H9 (cell line): ENCODE data around the gene CLEC16A. TPM values are rescaled to one million over a fixed set of nuclear protein-coding genes. Genes with fewer than 3 reads are reported as not detected.

Source experiments
- DNase-seq: peaks from one replicate; pipeline ENCODE4 v3.0.0-alpha.2; 2017
- H2AFZ ChIP-seq: one replicate; pipeline ENCODE4 v1.6.1; 2013; ENCODE audit warnings: mild to moderate bottlenecking, low read length, control low read depth, moderate library complexity
- H2AK5ac ChIP-seq: 2 replicates; pipeline ENCODE4 v1.6.1; 2013; ENCODE audit warnings: low read length, control low read depth, mixed read lengths; ENCODE audit not compliant: insufficient read length
- H2BK120ac ChIP-seq: one replicate; pipeline ENCODE4 v1.6.1; 2013; ENCODE audit warnings: low read depth, mild to moderate bottlenecking, low read length, control low read depth, inconsistent platforms; ENCODE audit not compliant: poor library complexity, severe bottlenecking
- H2BK12ac ChIP-seq: 2 replicates; pipeline ENCODE4 v1.6.1; 2013; ENCODE audit warnings: low read length, control low read depth, mixed read lengths, low read depth; ENCODE audit not compliant: insufficient read length
- H2BK15ac ChIP-seq: 2 replicates; pipeline ENCODE4 v1.6.1; 2013; ENCODE audit warnings: low read depth, low read length, control low read depth
- H2BK20ac ChIP-seq: one replicate; pipeline ENCODE4 v1.6.1; 2013; ENCODE audit warnings: low read depth, mild to moderate bottlenecking, low read length, control low read depth, inconsistent platforms; ENCODE audit not compliant: poor library complexity, severe bottlenecking
- H2BK5ac ChIP-seq: 2 replicates; pipeline ENCODE4 v1.6.1; 2013; ENCODE audit warnings: low read length, control low read depth, mixed read lengths; ENCODE audit not compliant: insufficient read length
- H3K14ac ChIP-seq: 2 replicates; pipeline ENCODE4 v1.6.1; 2013; ENCODE audit warnings: low read length, control low read depth; ENCODE audit not compliant: insufficient read depth
- H3K18ac ChIP-seq: 2 replicates; pipeline ENCODE4 v1.6.1; 2013; ENCODE audit warnings: low read depth, mild to moderate bottlenecking, mixed read lengths, low read length, control low read depth; ENCODE audit not compliant: insufficient read length
- H3K23ac ChIP-seq: 2 replicates; pipeline ENCODE4 v1.6.1; 2013; ENCODE audit warnings: low read length, control low read depth, mixed read lengths, low read depth; ENCODE audit not compliant: insufficient read length
- H3K23me2 ChIP-seq: 2 replicates; pipeline ENCODE4 v1.6.1; 2013; ENCODE audit warnings: low read depth, mild to moderate bottlenecking, mixed read lengths, low read length, control low read depth; ENCODE audit not compliant: insufficient read length, poor library complexity, severe bottlenecking
- H3K27ac ChIP-seq: 2 replicates; pipeline ENCODE4 v1.5.1; 2013; ENCODE audit warnings: low read length, control low read depth, mixed read lengths, low read depth; ENCODE audit not compliant: insufficient read length
- H3K27me3 ChIP-seq: 2 replicates; pipeline ENCODE4 v1.6.1; 2013; ENCODE audit warnings: low read length, control low read depth, inconsistent platforms; ENCODE audit not compliant: insufficient read depth
- H3K4ac ChIP-seq: 2 replicates; pipeline ENCODE4 v1.6.1; 2013; ENCODE audit warnings: low read depth, mild to moderate bottlenecking, control low read depth, inconsistent platforms, low read length, moderate library complexity
- H3K4me1 ChIP-seq: 2 replicates; pipeline ENCODE4 v1.6.1; 2013; ENCODE audit warnings: low read length, control low read depth, inconsistent platforms; ENCODE audit not compliant: insufficient read depth
- H3K4me2 ChIP-seq: 2 replicates; pipeline ENCODE4 v1.6.1; 2013; ENCODE audit warnings: low read length, control low read depth, mixed read lengths; ENCODE audit not compliant: insufficient read length, insufficient read depth
- H3K56ac ChIP-seq: 2 replicates; pipeline ENCODE4 v1.6.1; 2013; ENCODE audit warnings: low read depth, mild to moderate bottlenecking, mixed read lengths, low read length, control low read depth; ENCODE audit not compliant: insufficient read length
- H3K79me1 ChIP-seq: 2 replicates; pipeline ENCODE4 v1.6.1; 2013; ENCODE audit warnings: low read depth, mild to moderate bottlenecking, moderate library complexity, low read length, control low read depth, inconsistent platforms; ENCODE audit not compliant: insufficient read depth, poor library complexity, severe bottlenecking
- H3K79me2 ChIP-seq: 2 replicates; pipeline ENCODE4 v1.6.1; 2013; ENCODE audit warnings: low read length, control low read depth, inconsistent platforms; ENCODE audit not compliant: insufficient read depth
- H3K9ac ChIP-seq: 2 replicates; pipeline ENCODE4 v1.6.1; 2013; ENCODE audit warnings: low read length, control low read depth, mixed read lengths; ENCODE audit not compliant: insufficient read length; ENCODE audit errors: extremely low read depth
- H3K9me3 ChIP-seq: one replicate; pipeline ENCODE4 v1.6.1; 2013; ENCODE audit warnings: low read depth, low read length, inconsistent platforms; ENCODE audit not compliant: control insufficient read depth
- H3T11ph ChIP-seq: one replicate; pipeline ENCODE4 v1.6.1; 2013; ENCODE audit warnings: mild to moderate bottlenecking, low read length, control low read depth, inconsistent platforms
- H4K20me1 ChIP-seq: one replicate; pipeline ENCODE4 v1.6.1; 2013; ENCODE audit not compliant: control insufficient read depth, insufficient read length, insufficient read depth
- H4K5ac ChIP-seq: 2 replicates; pipeline ENCODE4 v1.6.1; 2013; ENCODE audit warnings: low read depth, mild to moderate bottlenecking, mixed read lengths, low read length, control low read depth; ENCODE audit not compliant: insufficient read length
- H4K8ac ChIP-seq: replicated peaks from 2 replicates; pipeline ENCODE4 v1.6.1; 2013; ENCODE audit warnings: low read length, control low read depth, mixed read lengths, low read depth; ENCODE audit not compliant: insufficient read length
- H4K91ac ChIP-seq: 2 replicates; pipeline ENCODE4 v1.6.1; 2013; ENCODE audit warnings: low read depth, mild to moderate bottlenecking, moderate library complexity, mixed read lengths, low read length, control low read depth; ENCODE audit not compliant: insufficient read length
- H3K27ac Mint-ChIP-seq, 3 experiments: 2 replicates in 2 of 3; 3 replicates in 1 of 3; pipeline ENCODE4 v1.8.0; 2020 to 2021; ENCODE audit warnings: mixed read lengths in 3 of 3, mild to moderate bottlenecking in 1 of 3, moderate library complexity in 1 of 3
- H3K27me3 Mint-ChIP-seq: 2 replicates; pipeline ENCODE4 v1.8.0; 2021; ENCODE audit warnings: low read depth, mild to moderate bottlenecking, moderate library complexity, mixed read lengths
- H3K36me3 Mint-ChIP-seq, 3 experiments: 2 replicates in 2 of 3; 3 replicates in 1 of 3; pipeline ENCODE4 v1.8.0; 2020 to 2021; ENCODE audit warnings: low read depth in 3 of 3, mixed read lengths in 3 of 3; ENCODE audit not compliant: insufficient read depth in 1 of 3
- H3K4me1 Mint-ChIP-seq, 2 experiments: 2 replicates each; pipeline ENCODE4 v1.8.0; 2020; ENCODE audit warnings: mixed read lengths in 2 of 2
- H3K4me3 Mint-ChIP-seq, 2 experiments: 2 replicates in 1 of 2; 3 replicates in 1 of 2; pipeline ENCODE4 v1.8.0; 2020 to 2021; ENCODE audit warnings: mild to moderate bottlenecking in 2 of 2, mixed read lengths in 2 of 2, moderate library complexity in 1 of 2
- H3K9me3 Mint-ChIP-seq, 2 experiments: 2 replicates in 1 of 2; 3 replicates in 1 of 2; pipeline ENCODE4 v1.8.0; 2020; ENCODE audit warnings: mild to moderate bottlenecking in 2 of 2, mixed read lengths in 2 of 2, moderate library complexity in 1 of 2
- WGBS: extraction: QIAGEN DNeasy Blood & Tissue Kit; methylation state at CpG from one replicate; pipeline ENCODE4 v1.1.7; 2013; ENCODE audit warnings: missing lambda C conversion rate, low lambda C conversion rate, mixed read lengths; ENCODE audit not compliant: insufficient read length; ENCODE audit errors: extremely low coverage; 5-methylcytosine and 5-hydroxymethylcytosine counted together
- total RNA-seq: library from RNA; stranded (reverse); gene quantifications from 2 replicates; pipeline ENCODE4 v1.2.1, GENCODE V29; 2021
- TF ChIP-seq, protein P1 (sequence below): fragments of 200-600 bp; sonication (generic); conservative IDR thresholded peaks from 3 replicates; pipeline ENCODE4 v1.8.0; 2021; ENCODE audit warnings: antibody characterized with exemption, mild to moderate bottlenecking

The CLEC16A gene
- total RNA-seq, 1 experiment from 2014 or later: 15.2 TPM

- H3K9me3 Mint-ChIP-seq: no peaks in the 10 kb centered on the region
- Histone ChIP-seq H3K4me1 (peaks cover 3% of the 10 kb centered on the region; the same call in 1 of the 2 replicates), H3K23ac (no peak overlapping the region), H4K91ac (no peak overlapping the region), H3K18ac (no peak overlapping the region), H3K4me2 (peak overlapping the region; percentile 65), H4K20me1 (no peaks in the 10 kb centered on the region), H2AFZ (no peak overlapping the region), H4K5ac (no peak overlapping the region), H4K8ac (no peak overlapping the region), H3K14ac (no peak overlapping the region), H2BK12ac (no peak overlapping the region), H2BK20ac (no peak overlapping the region), H3T11ph (no peak overlapping the region), H3K9ac (no peak overlapping the region), H3K27me3 (no peaks in the 10 kb centered on the region), H3K27ac (no peak overlapping the region), H3K79me1 (peaks cover 3% of the 10 kb centered on the region), H3K79me2 (no peaks in the 10 kb centered on the region; the same call in 1 of the 2 replicates), H3K23me2 (peaks cover 11% of the 10 kb centered on the region), H3K4ac (no peak overlapping the region), H3K9me3 (no peaks in the 10 kb centered on the region), H2BK120ac (no peak overlapping the region), H2BK5ac (no peak overlapping the region), H2AK5ac (no peak overlapping the region), H3K56ac (no peak overlapping the region), H2BK15ac (no peak overlapping the region)
- TF ChIP-seq, protein P1, sequence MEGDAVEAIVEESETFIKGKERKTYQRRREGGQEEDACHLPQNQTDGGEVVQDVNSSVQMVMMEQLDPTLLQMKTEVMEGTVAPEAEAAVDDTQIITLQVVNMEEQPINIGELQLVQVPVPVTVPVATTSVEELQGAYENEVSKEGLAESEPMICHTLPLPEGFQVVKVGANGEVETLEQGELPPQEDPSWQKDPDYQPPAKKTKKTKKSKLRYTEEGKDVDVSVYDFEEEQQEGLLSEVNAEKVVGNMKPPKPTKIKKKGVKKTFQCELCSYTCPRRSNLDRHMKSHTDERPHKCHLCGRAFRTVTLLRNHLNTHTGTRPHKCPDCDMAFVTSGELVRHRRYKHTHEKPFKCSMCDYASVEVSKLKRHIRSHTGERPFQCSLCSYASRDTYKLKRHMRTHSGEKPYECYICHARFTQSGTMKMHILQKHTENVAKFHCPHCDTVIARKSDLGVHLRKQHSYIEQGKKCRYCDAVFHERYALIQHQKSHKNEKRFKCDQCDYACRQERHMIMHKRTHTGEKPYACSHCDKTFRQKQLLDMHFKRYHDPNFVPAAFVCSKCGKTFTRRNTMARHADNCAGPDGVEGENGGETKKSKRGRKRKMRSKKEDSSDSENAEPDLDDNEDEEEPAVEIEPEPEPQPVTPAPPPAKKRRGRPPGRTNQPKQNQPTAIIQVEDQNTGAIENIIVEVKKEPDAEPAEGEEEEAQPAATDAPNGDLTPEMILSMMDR: no peak
- H3K4me1 Mint-ChIP-seq: peaks cover 29 to 32% of the 10 kb centered on the region in 2 experiments
- peak overlapping the region; percentile 87 to 95; a peak in 3 of 5 replicates for H3K4me3 Mint-ChIP-seq
- peaks cover 8 to 26% (median 14%) of the 10 kb centered on the region in 3 experiments; a peak in 6 of 7 replicates for H3K36me3 Mint-ChIP-seq
- WGBS: no CpG with 5 or more reads among the region's 7 CpGs
- no peak overlapping the region; a peak in 1 of 7 replicates for H3K27ac Mint-ChIP-seq
- no peak for DNase-seq
- H3K27me3 Mint-ChIP-seq: no peaks in the 10 kb centered on the region; the same call in 1 of the 2 replicates
Observed at GRCh38 chr16:10939649-10940234, 4.6 kb upstream of the CLEC16A start.
